ENCODE results near the gene SLC13A2.
"Not testable (repeated sequence)": the region's sequence is repeated elsewhere in the genome, so short reads cannot be mapped to it uniquely, and the experiment has no call there.

The SLC13A2 gene

GRCh38 chr17:28449859-28450258 lies 23.6 kb upstream of the SLC13A2 start:
- no peaks in the 10 kb centered on the region for H4K20me1 ChIP-seq (ENCODE audit: insufficient read depth)
- H3K79me2 ChIP-seq (ENCODE audit: insufficient read depth, low read depth) = no peaks in the 10 kb centered on the region
- H2AFZ ChIP-seq (ENCODE audit: low read depth) = no peak overlapping the region
- no peaks in the 10 kb centered on the region for H3K36me3 ChIP-seq (ENCODE audit: insufficient read depth)
- TF ChIP-seq CTCF (conservative IDR thresholded peaks at IDR 0.05; ENCODE audit: low read depth, low read length) = no peak
- no peaks in the 10 kb centered on the region for H3K4me1 ChIP-seq (ENCODE audit: low read depth, poor library complexity, severe bottlenecking)
- H3K4me3 ChIP-seq (IDR thresholded peaks at IDR 0.05; ENCODE audit: insufficient read depth, low read depth, low read length) = no peak overlapping the region
- H3K27ac ChIP-seq = no peak overlapping the region
- H3K4me2 ChIP-seq = no peak overlapping the region
- H3K9ac ChIP-seq = no peak overlapping the region
- H3K27me3 ChIP-seq (ENCODE audit: insufficient read depth, low read depth) = no peaks in the 10 kb centered on the region

GRCh38 chr17:28457890-28458289 lies 15.6 kb upstream of the SLC13A2 start:
- H3K36me3 ChIP-seq (ENCODE audit: insufficient read depth) = no peaks in the 10 kb centered on the region
- H3K79me2 ChIP-seq (ENCODE audit: insufficient read depth, low read depth) = no peaks in the 10 kb centered on the region
- no peaks in the 10 kb centered on the region for H3K4me1 ChIP-seq (ENCODE audit: low read depth, poor library complexity, severe bottlenecking)
- H3K4me3 ChIP-seq (IDR thresholded peaks at IDR 0.05; ENCODE audit: insufficient read depth, low read depth, low read length) = no peak overlapping the region
- no peak overlapping the region for H2AFZ ChIP-seq (ENCODE audit: low read depth)
- H3K27ac ChIP-seq = no peak overlapping the region
- H3K4me2 ChIP-seq = no peak overlapping the region
- H4K20me1 ChIP-seq (ENCODE audit: insufficient read depth) = no peaks in the 10 kb centered on the region
- no peak for TF ChIP-seq CTCF (conservative IDR thresholded peaks at IDR 0.05; ENCODE audit: low read depth, low read length)
- H3K9ac ChIP-seq = no peak overlapping the region
- H3K27me3 ChIP-seq (ENCODE audit: insufficient read depth, low read depth) = no peaks in the 10 kb centered on the region

- not testable (repeated sequence) for H3K4me2 ChIP-seq; H2AFZ ChIP-seq (ENCODE audit: low read depth); H3K27ac ChIP-seq; H3K36me3 ChIP-seq (ENCODE audit: insufficient read depth); H3K27me3 ChIP-seq (ENCODE audit: insufficient read depth, low read depth); H3K4me1 ChIP-seq (ENCODE audit: low read depth, poor library complexity, severe bottlenecking); H3K79me2 ChIP-seq (ENCODE audit: insufficient read depth, low read depth); H3K9ac ChIP-seq; H3K4me3 ChIP-seq (IDR thresholded peaks at IDR 0.05; ENCODE audit: insufficient read depth, low read depth, low read length); H4K20me1 ChIP-seq (ENCODE audit: insufficient read depth)
These were observed 14.6 kb upstream of the SLC13A2 start for GRCh38 chr17:28458881-28459280.

GRCh38 chr17:28460901-28461300 lies 12.5 kb upstream of the SLC13A2 start:
- H3K4me3 ChIP-seq (IDR thresholded peaks at IDR 0.05; ENCODE audit: insufficient read depth, low read depth, low read length) = no peak overlapping the region
- H3K27ac ChIP-seq = no peak overlapping the region
- H3K4me1 ChIP-seq (ENCODE audit: low read depth, poor library complexity, severe bottlenecking) = no peaks in the 10 kb centered on the region
- no peaks in the 10 kb centered on the region for H3K36me3 ChIP-seq (ENCODE audit: insufficient read depth)
- H3K4me2 ChIP-seq = no peak overlapping the region
- H4K20me1 ChIP-seq (ENCODE audit: insufficient read depth) = no peaks in the 10 kb centered on the region
- no peak overlapping the region for H2AFZ ChIP-seq (ENCODE audit: low read depth)
- no peak overlapping the region for H3K9ac ChIP-seq
- no peak for TF ChIP-seq CTCF (conservative IDR thresholded peaks at IDR 0.05; ENCODE audit: low read depth, low read length)
- no peaks in the 10 kb centered on the region for H3K79me2 ChIP-seq (ENCODE audit: insufficient read depth, low read depth)
- H3K27me3 ChIP-seq (ENCODE audit: insufficient read depth, low read depth) = no peaks in the 10 kb centered on the region

- Histone ChIP-seq H3K27ac (no peak overlapping the region), H2AFZ (ENCODE audit: low read depth) (no peak overlapping the region), H3K4me2 (no peak overlapping the region), H4K20me1 (ENCODE audit: insufficient read depth) (no peaks in the 10 kb centered on the region), H3K36me3 (ENCODE audit: insufficient read depth) (no peaks in the 10 kb centered on the region), H3K9ac (no peak overlapping the region), H3K4me1 (ENCODE audit: low read depth, poor library complexity, severe bottlenecking) (no peaks in the 10 kb centered on the region), H3K4me3 (IDR thresholded peaks at IDR 0.05; ENCODE audit: insufficient read depth, low read depth, low read length) (no peak overlapping the region), H3K79me2 (ENCODE audit: insufficient read depth, low read depth) (no peaks in the 10 kb centered on the region), H3K27me3 (ENCODE audit: insufficient read depth, low read depth) (no peaks in the 10 kb centered on the region)
- no peak for TF ChIP-seq CTCF (conservative IDR thresholded peaks at IDR 0.05; ENCODE audit: low read depth, low read length)
These were observed 7.4 kb upstream of the SLC13A2 start for GRCh38 chr17:28466001-28466400.
